K562 (cell line): Measurements from ENCODE around the gene PPP1R2C. TPM values are rescaled to one million over a fixed set of nuclear protein-coding genes. Genes with fewer than 3 reads are reported as not detected.

Source experiments
- ATAC-seq: fragments of 200-7000 bp; cut with Tn5 transposase; 3 replicates; pipeline ENCODE4 v1.9.1; 2020; ENCODE audit warnings: moderate library complexity
- BruUV-seq: library from RNA; stranded (reverse); fragments of 400-500 nt; replicated peaks from 2 replicates; lab custom pipeline; 2021; lab: Mats Ljungman, UMichigan
- CTCF ChIA-PET: fragments of 300-600 bp; formaldehyde crosslinking; extraction: SDS; loops from one replicate; lab custom pipeline; 2021; ENCODE audit warnings: low intra/inter-chr PET ratio; lab: Yijun Ruan, JAX
- POLR2A ChIA-PET: fragments of 300-600, 350-650 bp; sonication (Branson Sonifier 250); formaldehyde crosslinking; extraction: SDS; loops from one replicate; lab custom pipeline; 2021; ENCODE audit warnings: antibody characterized with exemption, inconsistent platforms; lab: Yijun Ruan, JAX
- DNase-seq, 4 experiments: peaks; one replicate each; pipeline versions ENCODE4 v3.0.0 to v3.0.0-alpha.2; 2011 to 2018; ENCODE audit warnings: low spot score in 3 of 4, mixed read lengths in 3 of 4; ENCODE audit errors: extremely low read depth in 1 of 4
- FAIRE-seq: peaks from 2 replicates; lab custom pipeline; 2011; peaks lifted over from hg19 to GRCh38; lab: Jason Lieb, UNC
- H2AFZ ChIP-seq: 2 replicates; pipeline ENCODE4 v1.6.0; 2011; ENCODE audit warnings: low read depth, low read length, control low read depth, inconsistent platforms
- H3K27ac ChIP-seq: fragments of 200-600 bp; 3 replicates; pipeline ENCODE4 v1.8.0; 2011; ENCODE audit warnings: low read depth, mild to moderate bottlenecking, control low read depth, inconsistent platforms, low read length, moderate library complexity, mixed read lengths; ENCODE audit errors: extremely low read depth
- H3K27me3 ChIP-seq, 2 experiments: fragments of 300-600 bp in 1 of 2; 2 replicates in 1 of 2; 3 replicates in 1 of 2; pipeline versions ENCODE4 v1.6.0 to v1.8.0; 2011; ENCODE audit warnings: inconsistent platforms in 2 of 2, low read length in 2 of 2, mild to moderate bottlenecking in 1 of 2, mixed read lengths in 1 of 2, moderate library complexity in 1 of 2; ENCODE audit not compliant: control insufficient read depth in 2 of 2, insufficient read depth in 2 of 2
- H3K36me3 ChIP-seq: fragments of 300-600 bp; 3 replicates; pipeline ENCODE4 v1.8.0; 2011; ENCODE audit warnings: mild to moderate bottlenecking, low read length, inconsistent platforms; ENCODE audit not compliant: control insufficient read depth, insufficient read depth
- H3K4me1 ChIP-seq, 2 experiments: fragments of 200-600 bp in 1 of 2; replicated peaks in 1 of 2; 2 replicates in 1 of 2; 3 replicates in 1 of 2; pipeline versions ENCODE4 v1.5.1 to v1.8.0; 2011; ENCODE audit warnings: inconsistent platforms in 2 of 2, low read length in 2 of 2, mild to moderate bottlenecking in 1 of 2, mixed read lengths in 1 of 2, moderate library complexity in 1 of 2; ENCODE audit not compliant: control insufficient read depth in 2 of 2, insufficient read depth in 2 of 2
- H3K4me2 ChIP-seq: 2 replicates; pipeline ENCODE4 v1.6.1; 2011; ENCODE audit warnings: low read length, control low read depth, inconsistent platforms, mixed read lengths; ENCODE audit not compliant: insufficient read depth
- H3K4me3 ChIP-seq: fragments of 200-600 bp; sonication (generic), shearing (Covaris generic); 2 replicates; pipeline ENCODE4 v1.5.1; 2016; ENCODE audit warnings: control low read depth, inconsistent platforms
- H3K79me2 ChIP-seq: fragments of 200-600 bp; 3 replicates; pipeline ENCODE4 v1.8.0; 2011; ENCODE audit warnings: low read length, inconsistent platforms; ENCODE audit not compliant: control insufficient read depth, insufficient read depth
- H3K9ac ChIP-seq, 2 experiments: 2 replicates each; pipeline versions ENCODE4 v1.6.0 to v1.6.1; 2011; ENCODE audit warnings: low read depth in 2 of 2, low read length in 2 of 2, control low read depth in 1 of 2, inconsistent platforms in 1 of 2, mild to moderate bottlenecking in 1 of 2, mixed read lengths in 1 of 2; ENCODE audit not compliant: insufficient read depth in 1 of 2
- H3K9me1 ChIP-seq: one replicate; pipeline ENCODE4 v1.6.0; 2011; ENCODE audit warnings: inconsistent platforms, mild to moderate bottlenecking, low read length, moderate library complexity; ENCODE audit not compliant: control insufficient read depth, insufficient read depth
- H3K9me3 ChIP-seq: replicated peaks from 2 replicates; pipeline ENCODE4 v1.5.1; 2011; ENCODE audit warnings: low read depth, low read length, inconsistent platforms; ENCODE audit not compliant: control insufficient read depth, insufficient read depth
- H4K20me1 ChIP-seq: replicated peaks from 2 replicates; pipeline ENCODE4 v1.6.1; 2011; ENCODE audit warnings: low read length, inconsistent platforms, mixed read lengths; ENCODE audit not compliant: control insufficient read depth, insufficient read depth
- BACH1 ChIP-seq: fragments of 200-800 bp; sonication (Bioruptor generic); IDR thresholded peaks from 2 replicates; pipeline ENCODE4 v1.6.1; 2016; ENCODE audit warnings: missing genetic modification characterization, missing compliant biosample characterization
- CHD1 ChIP-seq: fragments of 200-600 bp; sonication (generic); IDR thresholded peaks from one replicate; pipeline ENCODE4 v1.6.1; 2012; ENCODE audit warnings: mild to moderate bottlenecking, moderate library complexity, low read length, inconsistent platforms
- ETV5 ChIP-seq: sonication (generic); formaldehyde crosslinking; IDR thresholded peaks from 2 replicates; pipeline ENCODE4 v1.4.0; 2020; ENCODE audit warnings: low read depth, mild to moderate bottlenecking, missing genetic modification reagents
- HEY1 ChIP-seq: fragments of 250-450 bp; sonication (Bioruptor Pico); IDR thresholded peaks from 2 replicates; pipeline ENCODE4 v1.5.0; 2020; ENCODE audit warnings: mild to moderate bottlenecking, moderate library complexity, borderline replicate concordance
- KHSRP ChIP-seq: fragments of 450-650 bp; IDR thresholded peaks from 2 replicates; pipeline ENCODE4 v1.6.1; 2017
- MCM2 ChIP-seq: fragments of 450-650 bp; IDR thresholded peaks from 2 replicates; pipeline ENCODE4 v1.6.1; 2017; ENCODE audit warnings: low read depth, mild to moderate bottlenecking
- NR2F6 ChIP-seq: fragments of 450-650 bp; formaldehyde crosslinking; IDR thresholded peaks from 2 replicates; pipeline ENCODE4 v1.4.0; 2020; ENCODE audit warnings: mild to moderate bottlenecking
- PPARD ChIP-seq: fragments of 250-450 bp; sonication (Bioruptor Pico); IDR thresholded peaks from 2 replicates; pipeline ENCODE4 v1.8.0; 2022; ENCODE audit warnings: inconsistent platforms, mild to moderate bottlenecking, moderate library complexity
- RBM39 ChIP-seq: fragments of 200-400 bp; formaldehyde crosslinking; optimal IDR thresholded peaks from 2 replicates; pipeline ENCODE3; 2018; ENCODE audit warnings: low read depth, low read length
- SMC3 ChIP-seq: conservative IDR thresholded peaks from 2 replicates; pipeline ENCODE4 v1.6.1; 2011; ENCODE audit warnings: low read depth, low read length, improper control_type of control experiment; ENCODE audit not compliant: insufficient read depth
- SNIP1 ChIP-seq: fragments of 450-650 bp; IDR thresholded peaks from 2 replicates; pipeline ENCODE4 v1.7.1; 2017; ENCODE audit warnings: low read depth, mild to moderate bottlenecking
- TAF15 ChIP-seq: fragments of 200-400 bp; formaldehyde crosslinking; IDR thresholded peaks from 2 replicates; pipeline ENCODE4 v1.6.1; 2017; ENCODE audit warnings: mild to moderate bottlenecking, low read depth, low read length, moderate library complexity
- WHSC1 ChIP-seq: IDR thresholded peaks from one replicate; pipeline ENCODE4 v1.6.1; 2012; ENCODE audit warnings: low read length, control low read depth, inconsistent platforms
- ZBTB33 ChIP-seq: sonication (generic); formaldehyde crosslinking; IDR thresholded peaks from 2 replicates; pipeline ENCODE4 v1.8.1; 2023; ENCODE audit warnings: mild to moderate bottlenecking, missing genetic modification reagents
- ZNF263 ChIP-seq: sonication (generic); formaldehyde crosslinking; IDR thresholded peaks from 2 replicates; pipeline ENCODE4 v1.8.0; 2022; ENCODE audit warnings: mild to moderate bottlenecking, missing genetic modification reagents, borderline replicate concordance
- WGBS: fragments of 100-300 bp; shearing (Covaris generic); methylation state at CpG from one replicate; pipeline ENCODE4 v1.1.6; 2016; ENCODE audit warnings: low coverage, mixed read lengths; ENCODE audit not compliant: insufficient coverage; ENCODE audit errors: missing lambda C conversion rate; 5-methylcytosine and 5-hydroxymethylcytosine counted together
- in situ Hi-C: fragments of 300-500 bp; cut with MboI; formaldehyde crosslinking; loops from 4 replicates; pipeline ENCODE4 v1.15.0; 2018; ENCODE audit warnings: inconsistent platforms, mixed read lengths
- intact Hi-C: fragments of 100-400 bp; cut with micrococcal nuclease; formaldehyde crosslinking; loops from 2 replicates; pipeline ENCODE4 v1.14.2; 2022
- polyA plus RNA-seq, 8 experiments: library from polyadenylated mRNA; depleted of rRNA in 4 of 8; stranded (reverse) in 5 of 8; unstranded in 3 of 8; fragments of >200 nt; fragmentation: Nextera tagmentation in 2 of 8; fragmentation: Illumina TruSeq in 1 of 8; extraction: Ambion mirVana in 2 of 8; extraction: Trizol in 1 of 8; gene quantifications; 2 replicates each; pipeline versions ENCODE4 v1.2.1 to v1.2.3, GENCODE V29; 2011 to 2014; ENCODE audit warnings: inconsistent platforms in 1 of 8, missing spikeins in 1 of 8
- total RNA-seq, 7 experiments: library from RNA; depleted of rRNA in 6 of 7; stranded (reverse); fragments of >200 nt in 6 of 7; fragmentation: Illumina TruSeq in 2 of 7; extraction: Trizol in 2 of 7; gene quantifications; 2 replicates each; pipeline versions ENCODE4 v1.2.1 to v1.2.3, GENCODE V29; 2011 to 2021; ENCODE audit warnings: low replicate concordance in 1 of 7
- TF ChIP-seq, protein P1 (sequence below): fragments of 450-650 bp; formaldehyde crosslinking; IDR thresholded peaks from 2 replicates; pipeline ENCODE4 v1.4.0; 2020; ENCODE audit warnings: mild to moderate bottlenecking
- TF ChIP-seq, protein P2 (sequence below): fragments of 450-650 bp; IDR thresholded peaks from 2 replicates; pipeline ENCODE4 v1.6.1; 2016

Gene PPP1R2C
- total and polyA plus RNA-seq, 9 of the 15 experiments (the other 6 are each of a cell fraction or from before 2014, with no cell fraction given), result not detected

GRCh38 chrX:42823443-42823842, 45.5 kb upstream of the PPP1R2C start (continued):
- TF ChIP-seq ZNF263 (CRISPR knock-in tag), result no peak

GRCh38 chrX:42821803-42822443, 44.0 kb upstream of the PPP1R2C start:
- Histone ChIP-seq H3K79me2 (no peaks in the 10 kb centered on the region), H3K9me1 (no peaks in the 10 kb centered on the region), H4K20me1 (no peaks in the 10 kb centered on the region), H3K4me1 (no peaks in the 10 kb centered on the region), H3K27me3 (no peaks in the 10 kb centered on the region), H3K36me3 (no peaks in the 10 kb centered on the region)
- intact Hi-C loops, result no loop called here
- POLR2A ChIA-PET, result no interaction called here
- no peak for DNase-seq
- TF ChIP-seq, protein P1, sequence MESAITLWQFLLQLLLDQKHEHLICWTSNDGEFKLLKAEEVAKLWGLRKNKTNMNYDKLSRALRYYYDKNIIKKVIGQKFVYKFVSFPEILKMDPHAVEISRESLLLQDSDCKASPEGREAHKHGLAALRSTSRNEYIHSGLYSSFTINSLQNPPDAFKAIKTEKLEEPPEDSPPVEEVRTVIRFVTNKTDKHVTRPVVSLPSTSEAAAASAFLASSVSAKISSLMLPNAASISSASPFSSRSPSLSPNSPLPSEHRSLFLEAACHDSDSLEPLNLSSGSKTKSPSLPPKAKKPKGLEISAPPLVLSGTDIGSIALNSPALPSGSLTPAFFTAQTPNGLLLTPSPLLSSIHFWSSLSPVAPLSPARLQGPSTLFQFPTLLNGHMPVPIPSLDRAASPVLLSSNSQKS (CRISPR knock-in tag), result no peak
- TF ChIP-seq BACH1 (tag) (no peak), WHSC1 (no peak), HEY1 (CRISPR knock-in tag) (no peak), PPARD (CRISPR knock-in tag) (no peak), SMC3 (no peak), MCM2 (no peak), TAF15 (no peak), ETV5 (CRISPR knock-in tag) (no peak), CHD1 (no peak), ZBTB33 (no peak), RBM39 (no peak), NR2F6 (CRISPR knock-in tag) (no peak), SNIP1 (no peak), KHSRP (no peak)
- TF ChIP-seq, protein P2, sequence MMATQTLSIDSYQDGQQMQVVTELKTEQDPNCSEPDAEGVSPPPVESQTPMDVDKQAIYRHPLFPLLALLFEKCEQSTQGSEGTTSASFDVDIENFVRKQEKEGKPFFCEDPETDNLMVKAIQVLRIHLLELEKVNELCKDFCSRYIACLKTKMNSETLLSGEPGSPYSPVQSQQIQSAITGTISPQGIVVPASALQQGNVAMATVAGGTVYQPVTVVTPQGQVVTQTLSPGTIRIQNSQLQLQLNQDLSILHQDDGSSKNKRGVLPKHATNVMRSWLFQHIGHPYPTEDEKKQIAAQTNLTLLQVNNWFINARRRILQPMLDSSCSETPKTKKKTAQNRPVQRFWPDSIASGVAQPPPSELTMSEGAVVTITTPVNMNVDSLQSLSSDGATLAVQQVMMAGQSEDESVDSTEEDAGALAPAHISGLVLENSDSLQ, result no peak
- TF ChIP-seq, all 486 proteins: peak for 0
- CTCF ChIA-PET, result no interaction called here
- Histone ChIP-seq H3K9me3 (no peaks in the 10 kb centered on the region), H3K4me3 (no peak overlapping the region), H3K4me2 (no peak overlapping the region), H2AFZ (no peak overlapping the region), H3K9ac (no peak overlapping the region), H3K27ac (no peak overlapping the region)
- WGBS, result 0% methylated on average over 7 of the region's 7 CpGs
- FAIRE-seq (no peak), ATAC-seq (no peak)
- in situ Hi-C loops, result no loop called here
- no TSS peak for BruUV-seq
